GM12872 (cell line): Measurements from ENCODE around the gene FBXL20.

Experiments used
- CTCF ChIP-seq: IDR thresholded peaks from 3 replicates; pipeline ENCODE4 v1.5.1; 2011; ENCODE audit warnings: low read depth, mild to moderate bottlenecking, low read length, moderate library complexity; ENCODE audit not compliant: insufficient read depth

The FBXL20 gene

GRCh38 chr17:39305978-39306377 lies 95.4 kb downstream of the FBXL20 start:
- TF ChIP-seq CTCF, result no peak

DNA sequence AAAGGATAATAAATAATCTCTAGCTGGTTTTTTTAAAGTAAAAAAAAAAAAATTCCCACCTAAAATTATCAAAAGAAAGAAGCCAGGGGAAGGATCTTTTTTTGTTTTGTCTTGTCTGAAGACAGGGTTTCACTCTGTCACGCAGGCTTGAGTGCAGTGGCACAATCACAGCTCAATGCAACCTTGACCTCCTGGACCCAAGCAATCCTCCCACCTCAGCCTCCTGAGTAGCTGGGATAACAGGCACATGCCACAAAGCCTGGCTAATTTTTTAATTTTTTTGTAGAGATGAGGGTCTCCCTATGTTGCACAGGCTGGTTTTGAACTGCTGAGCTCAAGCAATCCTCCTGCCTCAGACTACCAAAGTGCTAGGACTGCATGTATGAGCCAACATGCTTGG lies 97.2 kb downstream of the FBXL20 start:
- TF ChIP-seq CTCF, result no peak

- TF ChIP-seq CTCF, result no peak
These were observed 107.4 kb downstream of the FBXL20 start for GRCh38 chr17:39294060-39294459.

DNA sequence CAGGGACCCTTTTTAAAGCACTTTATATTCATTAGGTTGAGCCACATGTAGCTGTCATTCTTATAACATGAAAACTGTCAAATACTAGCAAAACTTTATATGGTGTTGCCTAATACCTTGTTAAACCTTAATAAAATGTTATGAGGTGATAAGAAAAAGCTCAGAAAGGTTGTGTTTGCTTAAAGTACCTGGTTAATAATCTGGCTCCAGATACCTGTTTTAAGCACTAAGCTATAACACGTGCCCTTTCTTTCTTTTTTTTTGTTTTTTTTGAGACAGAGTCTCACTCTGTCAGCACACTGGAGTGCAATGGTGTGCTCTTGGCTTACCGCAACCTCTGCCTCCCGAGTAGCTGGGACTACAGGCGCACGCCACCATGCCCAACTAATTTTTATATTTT lies 116.7 kb downstream of the FBXL20 start:
- no peak for TF ChIP-seq CTCF

GRCh38 chr17:39283896-39284295 lies 117.5 kb downstream of the FBXL20 start:
- no peak for TF ChIP-seq CTCF

DNA sequence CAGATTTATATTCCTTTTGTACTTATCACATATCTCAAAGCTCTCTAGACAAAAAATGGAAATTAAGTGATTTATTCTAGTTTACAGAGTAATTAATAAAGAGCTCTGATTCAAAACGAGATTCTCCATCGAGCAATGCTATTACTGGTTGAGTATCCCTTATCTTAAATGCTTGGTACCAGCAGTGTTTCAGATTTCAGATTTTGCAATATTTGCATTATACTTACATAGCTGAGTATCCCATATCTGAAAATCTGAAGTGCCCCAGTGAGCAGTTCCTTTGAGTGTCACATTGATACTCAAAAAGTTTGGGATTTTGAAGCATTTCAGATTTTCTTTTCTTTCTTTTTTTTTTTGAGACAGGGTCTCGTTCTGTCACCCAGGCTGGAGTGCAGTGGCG lies 118.3 kb downstream of the FBXL20 start:
- no peak for TF ChIP-seq CTCF

DNA sequence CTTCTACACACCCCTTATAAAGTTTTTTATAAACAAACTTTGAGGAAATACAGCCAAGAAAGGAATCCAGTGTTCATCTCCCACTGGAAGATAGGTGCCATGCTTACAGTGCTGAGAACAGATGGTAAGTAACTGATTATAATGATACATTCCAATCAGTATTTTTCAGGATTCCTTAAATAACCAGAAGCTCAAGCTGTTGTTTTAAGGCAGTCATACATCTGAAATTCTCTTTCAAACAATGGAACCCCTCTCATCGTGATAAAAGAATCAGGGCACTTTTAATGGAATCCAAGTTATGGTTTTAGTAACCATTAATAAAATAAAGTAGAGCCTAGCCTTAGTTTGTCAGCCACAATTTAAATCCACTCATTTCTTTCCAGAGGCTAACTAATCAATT lies 119.6 kb downstream of the FBXL20 start:
- TF ChIP-seq CTCF, result no peak

DNA sequence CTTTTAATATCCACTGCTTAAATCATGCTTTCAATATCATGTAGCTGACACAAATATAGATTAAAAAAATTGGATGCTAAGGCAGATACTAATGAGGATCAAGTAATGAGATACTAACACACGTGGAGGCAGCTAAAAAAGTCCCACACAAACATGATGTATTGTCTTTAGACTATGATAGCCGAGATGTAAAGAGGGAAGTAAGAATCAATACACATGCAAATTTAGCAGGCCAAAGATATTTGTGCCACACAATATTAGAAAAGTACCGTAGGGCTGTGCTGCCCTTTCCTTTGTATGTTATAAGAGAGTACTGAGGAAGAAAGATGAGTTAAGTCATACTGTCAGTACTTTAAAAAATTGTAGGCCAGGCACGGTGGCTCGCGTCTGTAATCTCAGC lies 124.3 kb downstream of the FBXL20 start:
- no peak for TF ChIP-seq CTCF
